Activated T-helper 2 cell treated with anti-CD3 and anti-CD28 coated beads, Interferon-gamma antibody, Interleukin-2, Interleukin-4, amounts not matched to agents 10 μg/mL and 5 μg/mL and 100 μg/mL, durations not matched to agents 14 hours and 24 hours and 36 hours (primary cell): ENCODE results near the gene KIF18B. TPM values are rescaled to one million over a fixed set of nuclear protein-coding genes. Genes with fewer than 3 reads are reported as not detected.

Experiments used
- DNase-seq: peaks from one replicate; pipeline ENCODE4 v3.0.0; 2021; ENCODE audit warnings: low spot score
- H3K27ac Mint-ChIP-seq: one replicate; pipeline ENCODE4 v1.8.0; 2021; ENCODE audit warnings: mixed read lengths
- H3K27me3 Mint-ChIP-seq: one replicate; pipeline ENCODE4 v1.8.0; 2021; ENCODE audit warnings: low read depth, mixed read lengths
- H3K36me3 Mint-ChIP-seq: one replicate; pipeline ENCODE4 v1.8.0; 2021; ENCODE audit warnings: low read depth, mixed read lengths
- H3K4me1 Mint-ChIP-seq: one replicate; pipeline ENCODE4 v1.8.0; 2021; ENCODE audit warnings: low read depth, mixed read lengths
- H3K4me3 Mint-ChIP-seq: one replicate; pipeline ENCODE4 v1.8.0; 2021; ENCODE audit warnings: low read depth, mild to moderate bottlenecking, moderate library complexity, mixed read lengths
- H3K9me3 Mint-ChIP-seq: one replicate; pipeline ENCODE4 v1.8.0; 2021; ENCODE audit warnings: mixed read lengths
- intact Hi-C: fragments of 100-400 bp; cut with micrococcal nuclease; formaldehyde crosslinking; loops from one replicate; pipeline ENCODE4 v1.15.1; 2023
- total RNA-seq: library from RNA; stranded (reverse); gene quantifications from 2 replicates; pipeline ENCODE4 v1.2.3, GENCODE V29; 2022

Gene KIF18B
- total RNA-seq, 1 donor from 2014 or later = 46.7 TPM

- no peak for DNase-seq
- intact Hi-C loops = no loop called here
- H3K36me3 Mint-ChIP-seq = peaks cover 52% of the 10 kb centered on the region
- peak overlapping the region; percentile 6 for H3K4me3 Mint-ChIP-seq
- H3K4me1 Mint-ChIP-seq = peaks cover 50% of the 10 kb centered on the region
- H3K9me3 Mint-ChIP-seq = no peaks in the 10 kb centered on the region
- peak overlapping the region; percentile 82 for H3K27ac Mint-ChIP-seq
- no peaks in the 10 kb centered on the region for H3K27me3 Mint-ChIP-seq
These were observed 5.8 kb downstream of the KIF18B start for GRCh38 chr17:44941712-44942331.

- intact Hi-C loops = no loop called here
- peaks cover 42% of the 10 kb centered on the region for H3K4me1 Mint-ChIP-seq
- H3K36me3 Mint-ChIP-seq = peaks cover 51% of the 10 kb centered on the region
- peak overlapping the region; percentile 21 for H3K27ac Mint-ChIP-seq
- H3K9me3 Mint-ChIP-seq = no peaks in the 10 kb centered on the region
- H3K27me3 Mint-ChIP-seq = no peaks in the 10 kb centered on the region
- H3K4me3 Mint-ChIP-seq = no peak overlapping the region
- no peak for DNase-seq
These were observed 6.8 kb downstream of the KIF18B start for GRCh38 chr17:44940768-44941167.

GRCh38 chr17:44940317-44940716, 7.3 kb downstream of the KIF18B start:
- intact Hi-C loops = no loop called here
- peaks cover 56% of the 10 kb centered on the region for H3K36me3 Mint-ChIP-seq

GRCh38 chr17:44935116-44935515, 12.5 kb downstream of the KIF18B start:
- H3K36me3 Mint-ChIP-seq = peaks cover 66% of the 10 kb centered on the region
- H3K27ac Mint-ChIP-seq = no peak overlapping the region
- intact Hi-C loops = no loop called here
- H3K9me3 Mint-ChIP-seq = no peaks in the 10 kb centered on the region
- H3K4me3 Mint-ChIP-seq = no peak overlapping the region
- no peaks in the 10 kb centered on the region for H3K27me3 Mint-ChIP-seq
- peaks cover 12% of the 10 kb centered on the region for H3K4me1 Mint-ChIP-seq
- no peak for DNase-seq

More at GRCh38 chr17:44940317-44940716, 7.3 kb downstream of the KIF18B start:
- Mint-ChIP-seq H3K9me3 (no peaks in the 10 kb centered on the region), H3K4me3 (no peak overlapping the region), H3K4me1 (peaks cover 42% of the 10 kb centered on the region), H3K27me3 (no peaks in the 10 kb centered on the region), H3K27ac (no peak overlapping the region)
- DNase-seq = no peak

- no peak for DNase-seq
- intact Hi-C loops = no loop called here
- H3K9me3 Mint-ChIP-seq = no peaks in the 10 kb centered on the region
- peaks cover 9% of the 10 kb centered on the region for H3K4me1 Mint-ChIP-seq
- H3K27ac Mint-ChIP-seq = no peak overlapping the region
- H3K36me3 Mint-ChIP-seq = peaks cover 67% of the 10 kb centered on the region
- no peaks in the 10 kb centered on the region for H3K27me3 Mint-ChIP-seq
- no peak overlapping the region for H3K4me3 Mint-ChIP-seq
These were observed 12.8 kb downstream of the KIF18B start for GRCh38 chr17:44934745-44935105.

GRCh38 chr17:44933824-44934744, 13.5 kb downstream of the KIF18B start:
- no peak for DNase-seq
- peaks cover 68% of the 10 kb centered on the region for H3K36me3 Mint-ChIP-seq
- intact Hi-C loops = no loop called here

GRCh38 chr17:44932787-44933097, 14.8 kb downstream of the KIF18B start:
- Mint-ChIP-seq H3K36me3 (peaks cover 72% of the 10 kb centered on the region), H3K9me3 (no peaks in the 10 kb centered on the region), H3K4me3 (no peak overlapping the region), H3K27ac (no peak overlapping the region), H3K4me1 (peaks cover 5% of the 10 kb centered on the region), H3K27me3 (no peaks in the 10 kb centered on the region)
- intact Hi-C loops = no loop called here
- no peak for DNase-seq

More at GRCh38 chr17:44933824-44934744, 13.5 kb downstream of the KIF18B start:
- Mint-ChIP-seq H3K4me3 (no peak overlapping the region), H3K9me3 (no peaks in the 10 kb centered on the region), H3K27ac (no peak overlapping the region), H3K27me3 (no peaks in the 10 kb centered on the region), H3K4me1 (peaks cover 9% of the 10 kb centered on the region)

- DNase-seq = no peak
- H3K27ac Mint-ChIP-seq = no peak overlapping the region
- intact Hi-C loops = no loop called here
- H3K27me3 Mint-ChIP-seq = no peaks in the 10 kb centered on the region
- H3K4me3 Mint-ChIP-seq = no peak overlapping the region
- H3K36me3 Mint-ChIP-seq = peaks cover 77% of the 10 kb centered on the region
- peaks cover 4% of the 10 kb centered on the region for H3K4me1 Mint-ChIP-seq
- H3K9me3 Mint-ChIP-seq = no peaks in the 10 kb centered on the region
These were observed 15.3 kb downstream of the KIF18B start for GRCh38 chr17:44932096-44932786.

- no peaks in the 10 kb centered on the region for H3K9me3 Mint-ChIP-seq
- H3K4me1 Mint-ChIP-seq = no peaks in the 10 kb centered on the region
- peaks cover 78% of the 10 kb centered on the region for H3K36me3 Mint-ChIP-seq
- H3K4me3 Mint-ChIP-seq = no peak overlapping the region
- no peaks in the 10 kb centered on the region for H3K27me3 Mint-ChIP-seq
- no peak for DNase-seq
- no peak overlapping the region for H3K27ac Mint-ChIP-seq
- intact Hi-C loops = no loop called here
These were observed 16.2 kb downstream of the KIF18B start for GRCh38 chr17:44931376-44931775.

GRCh38 chr17:44930667-44931066, 16.9 kb downstream of the KIF18B start:
- no peaks in the 10 kb centered on the region for H3K27me3 Mint-ChIP-seq
- intact Hi-C loops = no loop called here
- H3K4me1 Mint-ChIP-seq = no peaks in the 10 kb centered on the region
- no peaks in the 10 kb centered on the region for H3K9me3 Mint-ChIP-seq
- peaks cover 77% of the 10 kb centered on the region for H3K36me3 Mint-ChIP-seq
- no peak for DNase-seq
- H3K4me3 Mint-ChIP-seq = no peak overlapping the region
- no peak overlapping the region for H3K27ac Mint-ChIP-seq

GRCh38 chr17:44928950-44929720, 18.4 kb downstream of the KIF18B start:
- Mint-ChIP-seq H3K9me3 (no peaks in the 10 kb centered on the region), H3K4me1 (no peaks in the 10 kb centered on the region), H3K27me3 (no peaks in the 10 kb centered on the region), H3K36me3 (peaks cover 77% of the 10 kb centered on the region), H3K27ac (no peak overlapping the region), H3K4me3 (no peak overlapping the region)
- intact Hi-C loops = no loop called here
- no peak for DNase-seq

GRCh38 chr17:44928136-44928535, 19.4 kb downstream of the KIF18B start:
- no peaks in the 10 kb centered on the region for H3K9me3 Mint-ChIP-seq
- H3K27ac Mint-ChIP-seq = no peak overlapping the region
- peaks cover 73% of the 10 kb centered on the region for H3K36me3 Mint-ChIP-seq
- no peaks in the 10 kb centered on the region for H3K27me3 Mint-ChIP-seq
- no peaks in the 10 kb centered on the region for H3K4me1 Mint-ChIP-seq
- intact Hi-C loops = no loop called here
- DNase-seq = no peak
- no peak overlapping the region for H3K4me3 Mint-ChIP-seq
